Esophagus muscularis mucosa (tissue), 3 donors: Measurements from ENCODE around the gene RUNX1.

Experiments
- CTCF ChIP-seq, 3 experiments: fragments of 200-600 bp in 2 of 3; fragments of 450-650 bp in 1 of 3; sonication (generic) in 2 of 3; IDR thresholded peaks; one replicate each; pipeline ENCODE4 v1.5.1; 2017 to 2019; ENCODE audit warnings: antibody characterized with exemption in 3 of 3, mild to moderate bottlenecking in 2 of 3, moderate library complexity in 1 of 3
- POLR2A ChIP-seq: fragments of 450-650 bp; IDR thresholded peaks from one replicate; pipeline ENCODE4 v1.6.1; 2017; ENCODE audit warnings: antibody characterized with exemption, moderate library complexity, mild to moderate bottlenecking, low read depth
- POLR2AphosphoS5 ChIP-seq, 2 donors: sonication (generic); formaldehyde crosslinking; IDR thresholded peaks; one replicate each; pipeline ENCODE4 v1.6.1; 2017; ENCODE audit warnings: antibody characterized with exemption in 2 of 2

- TF ChIP-seq POLR2A, result no peak
- TF ChIP-seq CTCF (IDR thresholded peaks at IDR 0.05), result no peak
- TF ChIP-seq POLR2AphosphoS5 (IDR thresholded peaks at IDR 0.05), result no peak
Observed at GRCh38 chr21:34808569-34809204, 240.4 kb downstream of the RUNX1 start.
